ENCODE data around the gene GNAI2.

Gene GNAI2

DNA sequence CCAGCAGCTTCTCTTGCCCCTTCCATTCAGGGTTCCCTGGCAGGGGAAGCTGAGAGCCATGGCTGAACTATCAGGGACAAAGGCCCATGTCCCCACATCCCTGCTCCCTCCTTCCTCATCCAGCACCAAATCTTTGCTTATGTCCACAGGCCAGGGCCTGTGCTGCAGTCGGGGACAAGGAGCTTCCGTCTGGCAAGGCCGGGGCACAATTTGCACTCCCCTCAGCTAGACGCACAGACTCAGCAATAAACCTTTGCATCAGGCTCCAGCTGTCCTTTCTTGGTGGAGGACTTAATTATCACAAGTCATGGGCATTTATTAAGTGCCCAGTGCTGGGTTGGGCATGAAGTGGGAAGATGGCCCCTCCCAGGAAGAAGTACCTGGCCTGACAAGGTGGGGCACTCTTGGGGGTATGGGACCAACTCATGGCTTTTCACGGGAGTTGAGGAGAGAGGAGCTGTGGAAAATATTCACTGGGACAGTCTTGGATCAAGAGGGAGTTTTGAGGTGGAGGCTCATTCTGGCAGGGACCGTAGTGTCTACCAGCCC lies 39.7 kb upstream of the GNAI2 start:
- TF ChIP-seq, protein P1, sequence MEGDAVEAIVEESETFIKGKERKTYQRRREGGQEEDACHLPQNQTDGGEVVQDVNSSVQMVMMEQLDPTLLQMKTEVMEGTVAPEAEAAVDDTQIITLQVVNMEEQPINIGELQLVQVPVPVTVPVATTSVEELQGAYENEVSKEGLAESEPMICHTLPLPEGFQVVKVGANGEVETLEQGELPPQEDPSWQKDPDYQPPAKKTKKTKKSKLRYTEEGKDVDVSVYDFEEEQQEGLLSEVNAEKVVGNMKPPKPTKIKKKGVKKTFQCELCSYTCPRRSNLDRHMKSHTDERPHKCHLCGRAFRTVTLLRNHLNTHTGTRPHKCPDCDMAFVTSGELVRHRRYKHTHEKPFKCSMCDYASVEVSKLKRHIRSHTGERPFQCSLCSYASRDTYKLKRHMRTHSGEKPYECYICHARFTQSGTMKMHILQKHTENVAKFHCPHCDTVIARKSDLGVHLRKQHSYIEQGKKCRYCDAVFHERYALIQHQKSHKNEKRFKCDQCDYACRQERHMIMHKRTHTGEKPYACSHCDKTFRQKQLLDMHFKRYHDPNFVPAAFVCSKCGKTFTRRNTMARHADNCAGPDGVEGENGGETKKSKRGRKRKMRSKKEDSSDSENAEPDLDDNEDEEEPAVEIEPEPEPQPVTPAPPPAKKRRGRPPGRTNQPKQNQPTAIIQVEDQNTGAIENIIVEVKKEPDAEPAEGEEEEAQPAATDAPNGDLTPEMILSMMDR (IDR thresholded peaks at IDR 0.05; ENCODE audit: insufficient read depth, missing control alignments): no peak
- FAIRE-seq (no peak), DNase-seq (ENCODE audit: insufficient read length, low spot score) (no peak)

DNA sequence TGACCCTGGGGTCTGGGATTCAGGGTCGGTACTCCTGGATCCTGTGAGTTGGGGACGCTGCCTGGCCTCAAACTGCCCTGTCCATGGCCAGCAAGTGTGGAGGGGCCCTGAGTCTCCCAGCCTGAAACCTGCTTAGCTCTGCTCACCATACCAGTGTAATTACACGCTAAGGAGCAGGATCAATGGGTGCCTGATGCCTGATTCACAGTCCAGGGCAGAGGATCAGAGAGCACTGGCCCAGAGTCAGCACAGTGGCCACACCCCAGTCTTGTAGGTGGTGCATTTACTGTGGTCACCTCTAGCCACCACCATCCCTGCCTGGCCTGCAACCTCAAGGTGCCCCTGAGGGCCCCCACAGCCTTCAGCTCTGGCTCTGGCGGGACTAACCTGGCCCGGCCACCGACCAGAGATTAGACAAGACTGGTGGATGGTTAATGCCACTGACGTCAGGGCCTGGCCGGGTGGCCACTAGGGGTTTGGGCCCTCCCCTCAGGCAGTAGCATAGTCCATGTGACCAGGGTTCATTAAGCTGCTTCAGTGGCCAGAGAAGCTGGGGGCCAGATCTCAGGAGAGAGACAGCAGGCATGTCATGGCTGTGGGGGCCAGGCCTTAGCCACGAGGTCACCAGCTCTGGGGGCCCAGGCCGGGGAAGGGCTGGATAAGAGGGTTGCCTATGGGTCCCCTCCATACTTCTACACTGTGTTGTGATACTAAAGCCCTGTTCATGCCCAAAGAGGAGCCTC lies 34.3 kb upstream of the GNAI2 start:
- FAIRE-seq (no peak), DNase-seq (ENCODE audit: insufficient read length, low spot score) (no peak)
- TF ChIP-seq, protein P1 (IDR thresholded peaks at IDR 0.05; ENCODE audit: insufficient read depth, missing control alignments): no peak

DNA sequence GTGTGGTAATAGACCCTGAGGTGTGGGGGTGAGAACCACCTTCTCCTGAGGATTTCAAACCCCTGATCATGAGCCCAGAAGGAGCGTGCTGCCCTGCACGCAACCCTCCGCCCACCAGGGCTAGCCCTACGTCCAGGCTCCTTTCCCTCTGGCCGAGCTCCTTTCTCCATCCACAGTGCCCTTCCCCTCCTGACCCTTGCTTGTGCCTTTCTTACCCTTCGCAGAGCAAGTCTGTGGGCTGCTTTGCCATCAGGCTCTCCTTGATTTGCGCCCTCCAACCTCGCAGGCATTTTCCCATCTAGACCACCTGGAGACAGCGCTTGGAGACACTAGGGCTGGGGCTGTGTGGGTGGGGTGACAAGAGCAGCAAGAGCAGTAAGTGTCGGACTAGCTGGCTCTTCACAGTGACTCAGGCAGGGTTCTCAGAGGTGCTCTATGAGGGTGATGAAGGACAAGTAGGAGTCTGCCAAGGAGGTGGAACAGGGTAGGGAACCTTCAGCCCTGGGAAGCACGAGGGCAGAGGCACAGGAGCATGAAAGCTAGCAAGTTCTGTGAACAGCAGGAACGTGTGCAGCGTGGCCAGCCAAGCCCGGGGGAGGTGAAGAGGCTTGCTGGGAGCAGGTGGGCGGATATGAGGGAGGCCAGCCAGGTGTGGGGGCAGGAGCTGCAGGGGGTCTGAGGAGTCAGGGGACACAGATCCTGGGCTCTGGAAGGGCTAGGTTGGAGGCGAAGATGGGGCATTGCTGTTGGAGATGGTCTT lies 33.5 kb upstream of the GNAI2 start:
- FAIRE-seq: no peak
- TF ChIP-seq, protein P1 (IDR thresholded peaks at IDR 0.05; ENCODE audit: insufficient read depth, missing control alignments): no peak
- no peak for DNase-seq (ENCODE audit: insufficient read length, low spot score)

DNA sequence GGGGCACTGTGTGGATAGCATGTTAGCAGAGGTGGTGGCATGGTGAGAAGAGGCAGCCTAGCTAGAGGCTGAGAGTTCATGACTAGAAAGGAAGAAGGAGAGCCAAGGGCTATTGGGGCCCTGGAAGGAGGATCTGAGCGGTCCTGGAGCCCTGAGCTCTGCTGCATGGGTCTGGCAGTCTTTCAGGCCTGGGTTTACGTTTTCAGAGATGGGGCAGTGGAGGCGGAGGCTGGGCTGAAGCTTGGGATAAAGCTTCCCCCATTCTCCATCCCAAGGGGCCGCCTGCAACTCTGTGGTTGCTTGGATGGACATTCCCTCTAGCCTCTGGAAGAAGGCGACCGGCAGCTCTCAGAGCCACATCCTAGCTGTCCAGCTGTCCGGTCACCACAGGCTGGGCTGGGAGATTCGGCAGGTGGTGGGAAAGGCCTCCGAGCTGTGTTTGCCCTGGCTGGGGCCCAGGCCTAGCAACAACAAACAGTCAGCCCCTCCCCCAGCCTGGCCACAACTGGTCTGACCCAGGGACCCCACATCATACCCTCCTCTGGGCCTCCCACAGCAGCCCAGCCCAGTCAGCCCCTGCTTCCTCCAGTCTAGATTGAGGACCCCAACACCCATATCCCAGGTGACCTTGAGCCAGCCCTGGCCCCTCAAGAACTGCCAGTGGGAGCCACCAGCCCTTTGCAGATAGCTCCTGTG lies 32.7 kb upstream of the GNAI2 start:
- DNase-seq (ENCODE audit: insufficient read length, low spot score) (no peak), FAIRE-seq (no peak)
- TF ChIP-seq, protein P1 (IDR thresholded peaks at IDR 0.05; ENCODE audit: insufficient read depth, missing control alignments): no peak

- TF ChIP-seq, protein P1 (IDR thresholded peaks at IDR 0.05; ENCODE audit: insufficient read depth, missing control alignments): no peak
- no peak for DNase-seq (ENCODE audit: insufficient read length, low spot score)
- no peak for FAIRE-seq
These were observed 31.9 kb upstream of the GNAI2 start for GRCh38 chr3:50203809-50204803.

DNA sequence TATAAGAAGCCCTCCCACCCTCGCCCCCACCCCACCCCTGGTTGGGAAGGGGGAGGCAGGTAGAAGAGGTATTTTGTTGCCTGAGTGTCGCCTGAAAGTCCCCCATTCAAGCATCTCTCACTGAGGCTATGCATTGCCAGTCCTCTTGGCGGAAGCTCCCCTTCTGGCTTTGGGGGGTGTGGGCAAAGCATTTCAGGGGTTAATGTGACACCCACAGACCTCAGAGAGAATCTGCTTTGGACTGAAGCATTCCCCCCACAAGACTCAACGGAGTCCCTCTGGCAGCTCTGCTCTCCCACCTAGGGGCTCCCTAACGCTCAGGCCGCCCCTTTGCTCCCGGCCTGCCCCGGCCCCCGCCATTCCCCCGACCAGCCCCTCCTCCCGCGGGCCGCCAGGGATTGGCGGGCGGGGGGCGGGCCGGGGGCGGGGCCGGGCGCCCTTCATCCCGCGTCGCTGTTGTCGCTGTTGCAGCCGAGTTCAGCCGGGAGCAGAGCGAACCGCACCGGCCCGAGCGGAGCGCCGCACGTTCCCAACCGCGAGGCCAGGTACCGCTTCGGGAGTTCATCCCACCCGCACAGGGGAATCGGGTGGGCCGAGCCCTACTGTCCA lies 31.1 kb upstream of the GNAI2 start, which contains the start of gene SLC38A3:
TSS of gene SLC38A3 (plus strand) at position 468 of the 609 bp plus-strand sequence. CDS start 8,929 bp downstream, outside the sequence.
- FAIRE-seq (no peak), DNase-seq (ENCODE audit: insufficient read length, low spot score) (peak; percentile 96)
- TF ChIP-seq, protein P1 (IDR thresholded peaks at IDR 0.05; ENCODE audit: insufficient read depth, missing control alignments): no peak

Measured in D721Med (cell line).